ENCODE results near the gene PTTG1IP2.
A peak's percentile ranks its signal among the peaks of the same experiment; 100 is the strongest.

PTTG1IP2 gene

DNA sequence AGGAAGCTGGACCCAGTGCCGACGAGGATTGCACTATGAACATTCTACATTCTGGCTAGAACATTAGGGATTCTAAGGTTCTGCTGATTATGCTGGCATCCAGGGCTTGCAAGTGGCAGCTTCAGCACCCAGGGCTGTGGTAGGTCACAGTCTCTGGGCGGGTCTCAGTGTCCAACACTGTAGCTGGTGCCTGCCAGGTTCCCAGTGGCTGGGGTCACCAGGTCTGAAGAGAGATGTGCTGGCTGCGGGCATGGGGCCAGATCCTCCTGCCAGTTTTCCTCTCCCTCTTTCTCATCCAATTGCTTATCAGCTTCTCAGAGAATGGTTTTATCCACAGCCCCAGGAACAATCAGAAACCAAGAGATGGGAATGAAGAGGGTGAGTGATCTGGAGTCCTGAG lies at the start of gene PTTG1IP2:
PTTG1IP2 (plus strand) TSS at position 86 of the 400 bp plus-strand sequence; CDS start at position 234, 148 bp downstream.
- TF ChIP-seq, protein P1, sequence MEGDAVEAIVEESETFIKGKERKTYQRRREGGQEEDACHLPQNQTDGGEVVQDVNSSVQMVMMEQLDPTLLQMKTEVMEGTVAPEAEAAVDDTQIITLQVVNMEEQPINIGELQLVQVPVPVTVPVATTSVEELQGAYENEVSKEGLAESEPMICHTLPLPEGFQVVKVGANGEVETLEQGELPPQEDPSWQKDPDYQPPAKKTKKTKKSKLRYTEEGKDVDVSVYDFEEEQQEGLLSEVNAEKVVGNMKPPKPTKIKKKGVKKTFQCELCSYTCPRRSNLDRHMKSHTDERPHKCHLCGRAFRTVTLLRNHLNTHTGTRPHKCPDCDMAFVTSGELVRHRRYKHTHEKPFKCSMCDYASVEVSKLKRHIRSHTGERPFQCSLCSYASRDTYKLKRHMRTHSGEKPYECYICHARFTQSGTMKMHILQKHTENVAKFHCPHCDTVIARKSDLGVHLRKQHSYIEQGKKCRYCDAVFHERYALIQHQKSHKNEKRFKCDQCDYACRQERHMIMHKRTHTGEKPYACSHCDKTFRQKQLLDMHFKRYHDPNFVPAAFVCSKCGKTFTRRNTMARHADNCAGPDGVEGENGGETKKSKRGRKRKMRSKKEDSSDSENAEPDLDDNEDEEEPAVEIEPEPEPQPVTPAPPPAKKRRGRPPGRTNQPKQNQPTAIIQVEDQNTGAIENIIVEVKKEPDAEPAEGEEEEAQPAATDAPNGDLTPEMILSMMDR (IDR thresholded peaks at IDR 0.05; ENCODE audit: borderline replicate concordance, control extremely low read depth, extremely low read depth, insufficient read depth, missing control alignments): no peak
- no peak for DNase-seq (ENCODE audit: low spot score)
- in situ Hi-C loops (cut with MboI; ENCODE audit: low sequenced_read_pairs, unreplicated experiment): loop anchor here (25.0 kb wide), 2 partner anchors 168 to 568 kb away; no protein-coding TSS in a partner anchor

DNA sequence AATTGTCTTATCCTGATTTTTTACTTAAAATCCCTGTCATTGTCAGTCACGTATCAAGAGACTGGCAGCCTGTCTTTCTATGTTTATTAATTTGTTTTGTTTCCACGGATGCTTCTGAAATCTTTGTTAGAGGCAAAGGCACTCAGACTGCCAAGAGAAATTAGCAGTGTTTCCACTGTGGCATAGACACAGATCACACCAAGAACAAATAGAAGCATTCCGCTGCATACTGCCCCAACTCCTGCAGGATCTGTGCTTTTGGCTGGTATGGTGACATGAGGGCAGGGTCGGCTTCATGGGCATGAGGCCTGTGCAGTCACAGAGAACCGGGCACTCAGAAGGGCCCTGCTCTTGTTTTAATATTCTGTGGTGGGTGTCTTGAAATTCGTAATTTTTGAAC lies 47.8 kb upstream of the PTTG1IP2 start:
- no peak for DNase-seq (ENCODE audit: low spot score)
- TF ChIP-seq, protein P1 (IDR thresholded peaks at IDR 0.05; ENCODE audit: borderline replicate concordance, control extremely low read depth, extremely low read depth, insufficient read depth, missing control alignments): no peak
- in situ Hi-C loops (cut with MboI; ENCODE audit: low sequenced_read_pairs, unreplicated experiment): loop anchor here (10.0 kb wide), 1 partner anchor 257 kb away; no protein-coding TSS in a partner anchor

GRCh38 chr7:90424720-90425119 lies 44.7 kb upstream of the PTTG1IP2 start:
- TF ChIP-seq, protein P1 (IDR thresholded peaks at IDR 0.05; ENCODE audit: borderline replicate concordance, control extremely low read depth, extremely low read depth, insufficient read depth, missing control alignments): no peak
- peak; percentile 49 for DNase-seq (ENCODE audit: low spot score)
- in situ Hi-C loops (cut with MboI; ENCODE audit: low sequenced_read_pairs, unreplicated experiment): loop anchor here (10.0 kb wide), 1 partner anchor 260 kb away; no protein-coding TSS in a partner anchor

- in situ Hi-C loops (cut with MboI; ENCODE audit: low sequenced_read_pairs, unreplicated experiment): loop anchor here (10.0 kb wide), 1 partner anchor 261 kb away; no protein-coding TSS in a partner anchor
- DNase-seq (ENCODE audit: low spot score): no peak
Measured at GRCh38 chr7:90425376-90425775, 44.1 kb upstream of the PTTG1IP2 start.

GRCh38 chr7:90430614-90431460 lies 38.6 kb upstream of the PTTG1IP2 start:
- in situ Hi-C loops (cut with MboI; ENCODE audit: low sequenced_read_pairs, unreplicated experiment): no loop called here
- no peak for DNase-seq (ENCODE audit: low spot score)
- TF ChIP-seq, protein P1 (IDR thresholded peaks at IDR 0.05; ENCODE audit: borderline replicate concordance, control extremely low read depth, extremely low read depth, insufficient read depth, missing control alignments): no peak

More at GRCh38 chr7:90425376-90425775, 44.1 kb upstream of the PTTG1IP2 start:
- TF ChIP-seq, protein P1 (IDR thresholded peaks at IDR 0.05; ENCODE audit: borderline replicate concordance, control extremely low read depth, extremely low read depth, insufficient read depth, missing control alignments): no peak

GRCh38 chr7:90432752-90433151 lies 36.7 kb upstream of the PTTG1IP2 start:
- DNase-seq (ENCODE audit: low spot score): no peak
- TF ChIP-seq, protein P1 (IDR thresholded peaks at IDR 0.05; ENCODE audit: borderline replicate concordance, control extremely low read depth, extremely low read depth, insufficient read depth, missing control alignments): no peak
- in situ Hi-C loops (cut with MboI; ENCODE audit: low sequenced_read_pairs, unreplicated experiment): no loop called here
